ENCODE results near the gene NCKAP5. TPM values are rescaled to one million over a fixed set of nuclear protein-coding genes. Genes with fewer than 3 reads are reported as not detected.
A peak's percentile ranks its signal among the peaks of the same experiment; 100 is the strongest.
"Not testable (repeated sequence)": the region's sequence is repeated elsewhere in the genome, so short reads cannot be mapped to it uniquely, and the experiment has no call there.

NCKAP5 gene
- polyA plus RNA-seq, 2 of the 4 experiments (the other 2 are of a cell fraction) = 3.0 to 4.1 TPM

DNA sequence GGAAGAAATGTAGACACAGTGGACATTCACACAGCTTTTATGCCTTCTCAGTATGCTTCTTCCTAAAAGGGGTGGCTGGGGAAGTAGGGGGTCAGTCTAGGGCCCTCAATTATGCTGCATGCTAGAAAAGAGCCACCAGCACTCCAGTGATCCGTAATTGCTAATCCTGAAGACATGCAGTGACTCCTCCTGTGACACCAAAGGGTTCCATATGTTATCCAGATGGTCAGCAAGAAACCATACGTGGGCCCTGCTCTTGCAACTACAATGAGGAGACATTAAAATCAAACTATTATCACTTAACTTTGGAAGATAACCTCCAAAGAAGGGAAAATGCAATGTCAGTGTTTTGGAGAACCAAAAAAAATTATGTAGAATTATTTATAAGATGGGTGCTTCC, 754.8 kb downstream of the NCKAP5 start:
- Histone ChIP-seq H3K4me1 (peaks cover 9% of the 10 kb centered on the region; the same call in 1 of the 3 replicates), H3K4me3 (no peak overlapping the region), H3K27ac (no peak overlapping the region), H3K9me3 (0 out of 3 replicates have a peak, but pooled peaks cover 3% of the 10 kb centered on the region), H3K4me2 (no peak overlapping the region)
- TF ChIP-seq, protein P1, sequence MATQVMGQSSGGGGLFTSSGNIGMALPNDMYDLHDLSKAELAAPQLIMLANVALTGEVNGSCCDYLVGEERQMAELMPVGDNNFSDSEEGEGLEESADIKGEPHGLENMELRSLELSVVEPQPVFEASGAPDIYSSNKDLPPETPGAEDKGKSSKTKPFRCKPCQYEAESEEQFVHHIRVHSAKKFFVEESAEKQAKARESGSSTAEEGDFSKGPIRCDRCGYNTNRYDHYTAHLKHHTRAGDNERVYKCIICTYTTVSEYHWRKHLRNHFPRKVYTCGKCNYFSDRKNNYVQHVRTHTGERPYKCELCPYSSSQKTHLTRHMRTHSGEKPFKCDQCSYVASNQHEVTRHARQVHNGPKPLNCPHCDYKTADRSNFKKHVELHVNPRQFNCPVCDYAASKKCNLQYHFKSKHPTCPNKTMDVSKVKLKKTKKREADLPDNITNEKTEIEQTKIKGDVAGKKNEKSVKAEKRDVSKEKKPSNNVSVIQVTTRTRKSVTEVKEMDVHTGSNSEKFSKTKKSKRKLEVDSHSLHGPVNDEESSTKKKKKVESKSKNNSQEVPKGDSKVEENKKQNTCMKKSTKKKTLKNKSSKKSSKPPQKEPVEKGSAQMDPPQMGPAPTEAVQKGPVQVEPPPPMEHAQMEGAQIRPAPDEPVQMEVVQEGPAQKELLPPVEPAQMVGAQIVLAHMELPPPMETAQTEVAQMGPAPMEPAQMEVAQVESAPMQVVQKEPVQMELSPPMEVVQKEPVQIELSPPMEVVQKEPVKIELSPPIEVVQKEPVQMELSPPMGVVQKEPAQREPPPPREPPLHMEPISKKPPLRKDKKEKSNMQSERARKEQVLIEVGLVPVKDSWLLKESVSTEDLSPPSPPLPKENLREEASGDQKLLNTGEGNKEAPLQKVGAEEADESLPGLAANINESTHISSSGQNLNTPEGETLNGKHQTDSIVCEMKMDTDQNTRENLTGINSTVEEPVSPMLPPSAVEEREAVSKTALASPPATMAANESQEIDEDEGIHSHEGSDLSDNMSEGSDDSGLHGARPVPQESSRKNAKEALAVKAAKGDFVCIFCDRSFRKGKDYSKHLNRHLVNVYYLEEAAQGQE (IDR thresholded peaks at IDR 0.05) = no peak
- 58% methylated on average over 2 of the region's 2 CpGs for WGBS (ENCODE audit: missing lambda C conversion rate)
- POLR2A ChIA-PET = no interaction called here
- no peak for FAIRE-seq
- no peak for DNase-seq (ENCODE audit: low read depth in 1 of 2, low spot score in 1 of 2)
- CTCF ChIA-PET = no interaction called here
- ATAC-seq = no peak

DNA sequence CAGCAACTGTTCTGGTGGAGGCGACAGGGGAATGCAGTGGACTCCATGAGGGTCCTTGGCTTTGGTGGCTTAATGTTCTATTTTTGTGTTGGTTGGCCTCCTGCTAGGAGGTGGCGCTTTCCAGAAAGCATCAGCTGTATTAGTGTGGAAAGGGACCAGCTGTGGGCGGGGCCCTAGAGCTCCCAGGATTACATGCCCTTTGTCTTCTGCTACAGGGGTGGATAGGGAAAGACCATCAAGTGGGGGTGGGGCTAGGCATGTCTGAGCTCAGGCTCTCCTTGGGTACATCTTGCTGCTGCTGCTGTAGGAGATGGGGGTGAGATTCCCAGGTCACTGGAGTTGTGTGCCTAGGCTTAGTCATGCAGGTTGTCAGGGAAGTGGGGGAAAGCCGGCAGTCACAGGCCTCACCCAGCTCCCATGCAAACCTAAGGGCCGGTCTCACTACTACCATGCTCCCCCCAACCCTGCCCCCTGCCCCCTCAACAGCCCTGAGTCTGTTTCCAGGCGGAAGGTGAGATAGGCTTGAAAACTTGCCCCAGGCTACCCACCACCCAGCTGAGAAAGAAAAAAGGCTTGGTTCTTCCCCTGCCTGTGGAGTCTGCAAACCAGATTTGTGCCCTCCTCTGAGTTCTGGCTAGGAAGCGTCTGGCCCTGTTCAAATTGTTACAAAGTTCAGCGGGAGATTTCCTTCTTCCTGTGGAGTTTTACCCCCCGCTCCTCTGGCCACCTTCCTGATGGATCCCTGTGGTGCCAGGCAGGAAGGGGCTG, 756.9 kb downstream of the NCKAP5 start:
- WGBS (ENCODE audit: missing lambda C conversion rate) = 69% methylated on average over 9 of the region's 9 CpGs
- no peak for ATAC-seq

DNA sequence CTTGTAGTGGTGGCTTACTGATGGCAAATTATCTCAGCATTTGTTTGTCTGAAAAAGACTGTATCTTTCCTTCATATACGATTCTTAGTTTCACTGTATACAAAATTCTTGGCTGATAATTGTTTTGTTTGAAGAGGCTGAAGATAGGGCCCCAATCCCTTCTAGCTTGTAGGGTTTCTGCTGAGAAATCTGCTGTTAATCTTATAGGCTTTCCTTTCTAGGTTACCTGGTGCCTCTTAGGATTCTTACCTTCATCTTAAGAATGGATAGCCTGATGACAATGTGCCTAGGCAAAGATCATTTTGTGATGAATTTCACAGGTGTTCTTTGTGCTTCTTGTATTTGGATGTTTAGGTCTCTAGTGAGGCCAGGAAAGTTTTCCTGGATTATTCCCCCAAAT, 758.3 kb downstream of the NCKAP5 start:
- H3K9me3 ChIP-seq; FAIRE-seq; H3K4me2 ChIP-seq; H3K4me3 ChIP-seq; H3K27ac ChIP-seq; H3K4me1 ChIP-seq; DNase-seq (ENCODE audit: low read depth in 1 of 2, low spot score in 1 of 2); ATAC-seq; POLR2A ChIA-PET: not testable (repeated sequence)
- CTCF ChIA-PET = interaction anchor here (0.9 kb wide), 1 partner anchor 38 kb away, joined by 3 read pairs; no protein-coding TSS in a partner anchor
- 6% methylated on average over 1 of the region's 1 CpG for WGBS (ENCODE audit: missing lambda C conversion rate)

More for the DNA sequence above, 756.9 kb downstream of the NCKAP5 start:
- TF ChIP-seq, protein P2, sequence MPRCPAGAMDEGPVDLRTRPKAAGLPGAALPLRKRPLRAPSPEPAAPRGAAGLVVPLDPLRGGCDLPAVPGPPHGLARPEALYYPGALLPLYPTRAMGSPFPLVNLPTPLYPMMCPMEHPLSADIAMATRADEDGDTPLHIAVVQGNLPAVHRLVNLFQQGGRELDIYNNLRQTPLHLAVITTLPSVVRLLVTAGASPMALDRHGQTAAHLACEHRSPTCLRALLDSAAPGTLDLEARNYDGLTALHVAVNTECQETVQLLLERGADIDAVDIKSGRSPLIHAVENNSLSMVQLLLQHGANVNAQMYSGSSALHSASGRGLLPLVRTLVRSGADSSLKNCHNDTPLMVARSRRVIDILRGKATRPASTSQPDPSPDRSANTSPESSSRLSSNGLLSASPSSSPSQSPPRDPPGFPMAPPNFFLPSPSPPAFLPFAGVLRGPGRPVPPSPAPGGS (IDR thresholded peaks at IDR 0.05) = no peak
- TF ChIP-seq, protein P3, sequence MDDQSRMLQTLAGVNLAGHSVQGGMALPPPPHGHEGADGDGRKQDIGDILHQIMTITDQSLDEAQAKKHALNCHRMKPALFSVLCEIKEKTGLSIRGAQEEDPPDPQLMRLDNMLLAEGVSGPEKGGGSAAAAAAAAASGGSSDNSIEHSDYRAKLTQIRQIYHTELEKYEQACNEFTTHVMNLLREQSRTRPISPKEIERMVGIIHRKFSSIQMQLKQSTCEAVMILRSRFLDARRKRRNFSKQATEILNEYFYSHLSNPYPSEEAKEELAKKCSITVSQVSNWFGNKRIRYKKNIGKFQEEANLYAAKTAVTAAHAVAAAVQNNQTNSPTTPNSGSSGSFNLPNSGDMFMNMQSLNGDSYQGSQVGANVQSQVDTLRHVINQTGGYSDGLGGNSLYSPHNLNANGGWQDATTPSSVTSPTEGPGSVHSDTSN (IDR thresholded peaks at IDR 0.05) = no peak
- Histone ChIP-seq H3K4me3 (no peak overlapping the region), H3K27ac (no peak overlapping the region), H3K9me3 (peaks cover 9% of the 10 kb centered on the region; the same call in 1 of the 3 replicates), H3K4me1 (peaks cover 9% of the 10 kb centered on the region; the same call in 1 of the 3 replicates), H3K4me2 (no peak overlapping the region)
- DNase-seq (ENCODE audit: low read depth in 1 of 2, low spot score in 1 of 2) (no peak), FAIRE-seq (no peak)
- ChIA-PET POLR2A (no interaction called here), CTCF (no interaction called here)

DNA sequence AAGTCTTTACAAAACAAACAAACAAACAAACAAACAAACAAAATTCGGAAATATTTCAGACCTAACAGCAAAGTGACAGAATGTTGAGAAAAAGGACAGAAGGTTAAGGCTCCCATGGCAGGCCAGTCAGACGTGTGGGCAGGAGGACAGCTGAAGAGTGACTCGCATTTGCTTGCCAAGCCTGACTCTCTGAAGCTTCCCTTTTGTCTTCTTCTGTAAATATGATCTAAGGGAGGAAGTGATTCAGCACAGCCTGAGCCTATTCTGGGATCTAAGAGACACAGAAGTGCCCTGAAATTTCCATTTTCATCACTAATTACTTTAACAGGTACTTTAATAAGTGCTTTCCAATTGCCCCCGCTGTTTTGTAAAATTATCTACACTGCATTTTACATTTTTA, 764.2 kb downstream of the NCKAP5 start:
- Histone ChIP-seq H3K9me3 (peaks cover 6% of the 10 kb centered on the region; the same call in 1 of the 3 replicates), H3K4me2 (peak overlapping the region; percentile 47), H3K4me1 (peaks cover 15% of the 10 kb centered on the region; the same call in 2 of the 3 replicates), H3K27ac (peak overlapping the region; percentile 43 to 62; a peak in 4 of 6 replicates), H3K4me3 (no peak overlapping the region)
- 11% methylated on average over 4 of the region's 4 CpGs for WGBS (ENCODE audit: missing lambda C conversion rate)
- DNase-seq (ENCODE audit: low read depth in 1 of 2, low spot score in 1 of 2) (peak in 1 of 2 experiments; percentile 60), ATAC-seq (peak; percentile 90 to 92), FAIRE-seq (no peak)
- ChIA-PET CTCF (no interaction called here), POLR2A (no interaction called here)
- no peak for TF ChIP-seq HOXB5 (CRISPR knock-in tag; IDR thresholded peaks at IDR 0.05)
- no peak for TF ChIP-seq ZSCAN20 (CRISPR knock-in tag; IDR thresholded peaks at IDR 0.05)
- TF ChIP-seq POLR2A (IDR thresholded peaks at IDR 0.05; ENCODE audit: low read length) = no peak
- no peak for TF ChIP-seq HDAC2 (IDR thresholded peaks at IDR 0.05)
- TF ChIP-seq JUN (IDR thresholded peaks at IDR 0.05) = no peak
- TF ChIP-seq, protein P4, sequence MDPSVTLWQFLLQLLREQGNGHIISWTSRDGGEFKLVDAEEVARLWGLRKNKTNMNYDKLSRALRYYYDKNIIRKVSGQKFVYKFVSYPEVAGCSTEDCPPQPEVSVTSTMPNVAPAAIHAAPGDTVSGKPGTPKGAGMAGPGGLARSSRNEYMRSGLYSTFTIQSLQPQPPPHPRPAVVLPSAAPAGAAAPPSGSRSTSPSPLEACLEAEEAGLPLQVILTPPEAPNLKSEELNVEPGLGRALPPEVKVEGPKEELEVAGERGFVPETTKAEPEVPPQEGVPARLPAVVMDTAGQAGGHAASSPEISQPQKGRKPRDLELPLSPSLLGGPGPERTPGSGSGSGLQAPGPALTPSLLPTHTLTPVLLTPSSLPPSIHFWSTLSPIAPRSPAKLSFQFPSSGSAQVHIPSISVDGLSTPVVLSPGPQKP (IDR thresholded peaks at IDR 0.05; ENCODE audit: low read depth, low read length) = no peak
- TF ChIP-seq EHF (CRISPR knock-in tag; IDR thresholded peaks at IDR 0.05) = no peak
- TF ChIP-seq RAD21 (conservative IDR thresholded peaks at IDR 0.05 in 1 of 2, IDR thresholded peaks at IDR 0.05 in 1 of 2) = no peak
- no peak for TF ChIP-seq HEYL (CRISPR knock-in tag; IDR thresholded peaks at IDR 0.05)
- no peak for TF ChIP-seq CHD2 (IDR thresholded peaks at IDR 0.05; ENCODE audit: low read length, partially characterized antibody)
- no peak for TF ChIP-seq CHD4 (IDR thresholded peaks at IDR 0.05; ENCODE audit: borderline replicate concordance)
- TF ChIP-seq, protein P2 (IDR thresholded peaks at IDR 0.05) = no peak

All from A549 (cell line).